ENCODE results near the gene GPC5.

GPC5 gene

GRCh38 chr13:92150606-92151005, 752.2 kb downstream of the GPC5 start:
- Histone ChIP-seq H3K4me3 (ENCODE audit: insufficient read depth, low read length, poor library complexity, severe bottlenecking) (no peak overlapping the region), H3K27ac (ENCODE audit: low read depth, low read length) (no peak overlapping the region), H3K79me2 (ENCODE audit: insufficient read depth, low read length) (no peaks in the 10 kb centered on the region), H4K20me1 (ENCODE audit: low read depth, low read length) (no peaks in the 10 kb centered on the region), H3K4me2 (ENCODE audit: low read depth, low read length, poor library complexity, severe bottlenecking) (no peak overlapping the region), H3K27me3 (ENCODE audit: low read length) (no peaks in the 10 kb centered on the region), H3K9me2 (replicated peaks; ENCODE audit: insufficient read depth, low read length) (no peaks in the 10 kb centered on the region), H3K9ac (ENCODE audit: low read length) (no peak overlapping the region), H3K36me3 (ENCODE audit: low read length) (no peaks in the 10 kb centered on the region), H3K9me3 (ENCODE audit: insufficient read depth, low read length) (no peaks in the 10 kb centered on the region), H3F3A (ENCODE audit: insufficient read depth) (no peaks in the 10 kb centered on the region), H2AFZ (ENCODE audit: low read depth, low read length, severe bottlenecking) (no peak overlapping the region)
- no peak for TF ChIP-seq EZH2phosphoT487 (conservative IDR thresholded peaks at IDR 0.05; ENCODE audit: low read length)
- no peak for TF ChIP-seq CTCF (IDR thresholded peaks at IDR 0.05; ENCODE audit: insufficient read depth, low read length, poor library complexity, severe bottlenecking)

GRCh38 chr13:92158346-92158745, 759.9 kb downstream of the GPC5 start:
- H4K20me1 ChIP-seq (ENCODE audit: low read depth, low read length), result no peaks in the 10 kb centered on the region
- H2AFZ ChIP-seq (ENCODE audit: low read depth, low read length, severe bottlenecking), result no peak overlapping the region

GRCh38 chr13:92164822-92165221, 766.4 kb downstream of the GPC5 start:
- Histone ChIP-seq H3K27me3 (ENCODE audit: low read length) (no peaks in the 10 kb centered on the region), H3K9me3 (ENCODE audit: insufficient read depth, low read length) (no peaks in the 10 kb centered on the region), H3K27ac (ENCODE audit: low read depth, low read length) (no peak overlapping the region), H3K4me2 (ENCODE audit: low read depth, low read length, poor library complexity, severe bottlenecking) (no peak overlapping the region), H2AFZ (ENCODE audit: low read depth, low read length, severe bottlenecking) (no peak overlapping the region), H3K79me2 (ENCODE audit: insufficient read depth, low read length) (no peaks in the 10 kb centered on the region), H3K9me2 (replicated peaks; ENCODE audit: insufficient read depth, low read length) (no peaks in the 10 kb centered on the region), H3K9ac (ENCODE audit: low read length) (no peak overlapping the region), H3F3A (ENCODE audit: insufficient read depth) (no peaks in the 10 kb centered on the region), H3K36me3 (ENCODE audit: low read length) (no peaks in the 10 kb centered on the region), H3K4me3 (ENCODE audit: insufficient read depth, low read length, poor library complexity, severe bottlenecking) (no peak overlapping the region), H4K20me1 (ENCODE audit: low read depth, low read length) (no peaks in the 10 kb centered on the region)
- TF ChIP-seq EZH2phosphoT487 (conservative IDR thresholded peaks at IDR 0.05; ENCODE audit: low read length), result no peak
- no peak for TF ChIP-seq CTCF (IDR thresholded peaks at IDR 0.05; ENCODE audit: insufficient read depth, low read length, poor library complexity, severe bottlenecking)

More at GRCh38 chr13:92158346-92158745, 759.9 kb downstream of the GPC5 start:
- Histone ChIP-seq H3K9me2 (replicated peaks; ENCODE audit: insufficient read depth, low read length) (no peaks in the 10 kb centered on the region), H3K27ac (ENCODE audit: low read depth, low read length) (no peak overlapping the region), H3K79me2 (ENCODE audit: insufficient read depth, low read length) (no peaks in the 10 kb centered on the region), H3K36me3 (ENCODE audit: low read length) (no peaks in the 10 kb centered on the region), H3K27me3 (ENCODE audit: low read length) (no peaks in the 10 kb centered on the region), H3K9ac (ENCODE audit: low read length) (no peak overlapping the region), H3F3A (ENCODE audit: insufficient read depth) (no peaks in the 10 kb centered on the region), H3K9me3 (ENCODE audit: insufficient read depth, low read length) (no peaks in the 10 kb centered on the region), H3K4me3 (ENCODE audit: insufficient read depth, low read length, poor library complexity, severe bottlenecking) (no peak overlapping the region), H3K4me2 (ENCODE audit: low read depth, low read length, poor library complexity, severe bottlenecking) (no peak overlapping the region)
- no peak for TF ChIP-seq CTCF (IDR thresholded peaks at IDR 0.05; ENCODE audit: insufficient read depth, low read length, poor library complexity, severe bottlenecking)
- TF ChIP-seq EZH2phosphoT487 (conservative IDR thresholded peaks at IDR 0.05; ENCODE audit: low read length), result no peak

All from SU-DHL-6 (cell line).